GM18873 (cell line): ENCODE data around the gene MAP7D2.

Source experiments
- ATAC-seq: cut with Tn5 transposase; IDR thresholded peaks from one replicate; pipeline ENCODE4 v1.9.1; 2021; ENCODE audit warnings: mild to moderate bottlenecking, moderate library complexity, moderate number of reproducible peaks; ENCODE audit not compliant: unreplicated experiment, low FRiP score

Gene MAP7D2

GRCh38 chrX:20053537-20053936 is 63.2 kb downstream of the MAP7D2 start:
- no peak for ATAC-seq

- no peak for ATAC-seq
These were observed 69.8 kb downstream of the MAP7D2 start for GRCh38 chrX:20046864-20047263.

DNA sequence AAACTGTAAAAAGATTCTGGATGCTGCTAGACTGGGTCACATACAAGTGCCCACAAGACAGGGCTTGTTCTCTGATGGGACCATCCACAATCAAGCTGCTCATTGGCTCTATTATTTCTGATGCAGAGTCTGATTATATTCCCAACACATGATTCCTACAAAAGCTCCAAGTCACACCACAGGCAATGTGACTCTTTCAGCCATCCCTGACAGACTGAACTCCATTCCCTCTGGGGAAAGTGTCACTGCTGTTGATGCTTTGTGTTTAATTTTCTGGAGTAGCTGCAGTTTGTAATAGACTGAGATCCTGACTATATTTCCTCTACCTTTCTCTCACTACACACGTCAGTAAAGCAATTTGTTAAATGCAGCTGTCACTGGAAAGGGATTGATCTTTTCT is 70.5 kb downstream of the MAP7D2 start:
- ATAC-seq = no peak

DNA sequence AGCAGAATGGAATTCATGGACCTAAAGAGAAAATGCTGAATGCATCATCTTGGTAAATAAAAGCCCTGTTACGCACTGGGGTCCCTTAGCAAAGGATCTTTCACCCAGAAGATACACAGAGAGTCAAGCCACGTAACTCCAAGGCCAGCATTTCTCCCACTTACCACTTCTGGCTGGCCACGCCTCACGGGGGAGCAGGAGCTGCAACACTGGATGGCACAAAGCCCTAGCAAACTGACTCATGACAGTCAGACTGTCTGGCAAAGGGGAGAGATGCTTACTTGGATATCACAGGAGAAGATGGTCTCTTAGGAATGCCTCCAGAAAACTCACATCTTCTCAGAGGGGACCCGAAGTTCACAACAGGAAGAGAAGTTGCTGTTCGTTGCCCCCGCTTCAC is 74.5 kb downstream of the MAP7D2 start:
- no peak for ATAC-seq

GRCh38 chrX:20038966-20039365 is 77.7 kb downstream of the MAP7D2 start:
- no peak for ATAC-seq

DNA sequence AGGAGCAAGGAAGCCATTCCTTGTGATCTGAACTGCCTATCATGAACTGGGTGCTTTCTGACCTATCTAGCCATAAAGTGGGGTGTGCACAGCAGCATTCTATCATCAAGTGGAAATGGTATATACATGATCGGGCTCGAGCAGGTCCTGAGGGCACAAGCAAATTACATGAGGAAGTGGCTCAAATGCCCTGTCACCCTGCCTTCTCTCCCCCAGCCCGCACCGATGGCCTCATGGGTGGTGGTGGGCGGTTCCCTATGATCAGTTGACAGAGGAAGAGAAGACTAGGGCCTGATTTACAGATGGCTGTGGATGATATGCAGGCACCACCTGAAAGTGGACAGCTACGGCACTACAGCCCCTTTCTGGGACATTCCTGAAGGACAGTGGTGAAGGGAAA is 79.5 kb downstream of the MAP7D2 start:
- no peak for ATAC-seq

DNA sequence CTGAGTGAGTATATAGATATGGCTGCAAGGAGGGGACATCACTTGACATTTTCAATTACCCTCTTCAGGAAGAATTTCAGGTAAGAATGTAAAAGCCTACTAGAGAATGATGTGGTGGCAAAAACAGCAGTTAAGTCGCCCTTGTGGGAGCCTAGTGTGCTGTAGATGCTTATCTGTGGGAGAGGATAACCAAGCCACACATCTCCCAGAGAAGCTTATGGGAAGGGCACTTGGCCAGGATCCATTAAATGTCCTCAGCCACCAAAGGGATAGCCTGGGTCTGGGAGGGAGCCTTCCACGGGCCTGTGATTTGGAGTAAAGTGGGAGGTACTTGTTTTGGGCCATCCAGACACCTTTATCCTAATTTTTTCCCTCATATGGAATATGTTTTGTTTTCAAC is 84.5 kb downstream of the MAP7D2 start:
- no peak for ATAC-seq

GRCh38 chrX:20029728-20030127 is 87.0 kb downstream of the MAP7D2 start:
- ATAC-seq = no peak

GRCh38 chrX:20028588-20028987 is 88.1 kb downstream of the MAP7D2 start:
- no peak for ATAC-seq

GRCh38 chrX:20026278-20026677 is 90.4 kb downstream of the MAP7D2 start:
- ATAC-seq = no peak

GRCh38 chrX:20019672-20020365 is 96.9 kb downstream of the MAP7D2 start:
- no peak for ATAC-seq

DNA sequence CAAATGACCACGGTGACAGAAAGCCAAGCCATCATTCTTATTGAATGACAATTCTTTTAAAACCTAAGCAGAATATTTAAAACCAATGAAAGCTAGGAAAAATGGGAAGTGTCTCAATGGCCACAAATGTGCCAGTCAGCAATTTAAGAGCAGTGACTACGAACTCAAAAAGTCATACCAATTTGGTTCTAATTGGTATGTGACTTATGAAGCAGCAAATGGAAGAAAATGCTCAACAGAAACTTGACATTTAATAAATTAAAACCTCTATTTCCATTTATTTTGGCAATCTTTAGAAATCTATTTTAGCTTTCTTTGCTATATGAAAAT is 100.1 kb downstream of the MAP7D2 start:
- no peak for ATAC-seq

- no peak for ATAC-seq
These were observed 100.6 kb downstream of the MAP7D2 start for GRCh38 chrX:20015945-20016615.

- no peak for ATAC-seq
These were observed 101.3 kb downstream of the MAP7D2 start for GRCh38 chrX:20015422-20015821.

- ATAC-seq = no peak
These were observed 105.1 kb downstream of the MAP7D2 start for GRCh38 chrX:20011608-20012007.

DNA sequence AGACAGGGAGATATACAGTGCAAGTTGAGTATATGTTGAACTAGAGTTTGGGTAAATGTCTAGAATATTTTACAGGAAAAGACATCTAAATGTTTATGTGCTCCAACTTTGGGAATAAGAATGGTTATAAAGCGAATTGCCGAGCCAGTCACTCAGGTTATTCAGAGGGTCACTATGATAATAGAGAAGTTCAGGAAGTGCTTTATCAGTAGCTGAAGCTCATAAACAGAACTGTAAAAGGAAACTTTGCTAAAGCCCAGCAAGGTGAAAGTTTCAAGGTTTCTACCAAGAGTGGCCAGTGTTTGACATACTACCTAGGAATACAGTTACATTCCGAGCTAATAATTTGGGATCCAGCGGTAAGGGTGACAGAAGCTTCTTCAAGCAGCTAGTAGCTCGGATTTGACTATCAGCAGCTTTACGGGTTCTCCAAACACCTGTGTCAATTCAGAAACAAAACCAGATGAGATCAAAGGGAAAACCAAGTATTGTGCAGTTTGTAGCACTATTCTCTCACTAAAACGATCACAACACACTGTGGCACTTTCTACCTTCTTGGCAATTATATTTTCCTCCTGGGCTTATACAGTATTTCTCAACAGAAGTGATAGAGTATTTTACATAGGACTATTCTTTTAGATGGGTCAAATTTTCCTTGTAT is 108.6 kb downstream of the MAP7D2 start:
- ATAC-seq = no peak

DNA sequence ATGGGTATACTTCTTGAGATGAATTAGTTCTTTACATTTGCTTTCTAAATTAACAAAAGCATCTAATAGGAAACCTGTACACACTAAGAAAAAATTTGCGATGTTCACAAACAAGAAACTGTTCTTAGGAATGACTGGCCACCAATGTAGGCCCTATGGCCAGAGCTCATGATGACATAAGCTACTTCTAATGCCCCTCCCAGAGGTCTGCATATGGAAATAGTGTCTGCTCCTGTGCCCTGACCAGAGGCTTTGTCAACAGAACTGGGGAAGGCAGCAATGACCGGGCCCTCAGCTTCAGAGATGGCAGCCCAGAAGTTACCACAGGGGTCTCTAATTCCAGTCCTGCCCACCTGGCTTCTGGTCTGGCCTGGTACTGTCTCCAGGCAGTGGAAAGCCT is 110.8 kb downstream of the MAP7D2 start:
- no peak for ATAC-seq

- ATAC-seq = no peak
These were observed 115.1 kb downstream of the MAP7D2 start for GRCh38 chrX:20001588-20001987.

DNA sequence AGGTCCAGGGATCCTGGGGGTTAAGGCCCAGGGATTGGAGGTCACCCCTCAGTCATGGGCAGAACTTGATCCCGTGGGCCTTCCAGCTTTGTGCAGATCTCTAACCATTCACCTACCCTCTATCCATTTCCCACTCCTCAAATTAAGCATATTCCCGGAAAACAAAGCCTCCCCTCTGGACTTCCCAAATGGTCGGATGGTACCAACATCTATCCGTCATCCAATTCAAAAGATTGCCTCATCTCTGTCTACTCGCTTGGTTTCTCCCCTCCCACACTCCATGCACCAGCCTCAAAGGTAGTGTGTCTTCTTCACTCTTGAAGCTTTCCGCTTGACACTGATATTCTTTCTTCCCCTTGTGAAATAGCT is 125.4 kb downstream of the MAP7D2 start:
- no peak for ATAC-seq

DNA sequence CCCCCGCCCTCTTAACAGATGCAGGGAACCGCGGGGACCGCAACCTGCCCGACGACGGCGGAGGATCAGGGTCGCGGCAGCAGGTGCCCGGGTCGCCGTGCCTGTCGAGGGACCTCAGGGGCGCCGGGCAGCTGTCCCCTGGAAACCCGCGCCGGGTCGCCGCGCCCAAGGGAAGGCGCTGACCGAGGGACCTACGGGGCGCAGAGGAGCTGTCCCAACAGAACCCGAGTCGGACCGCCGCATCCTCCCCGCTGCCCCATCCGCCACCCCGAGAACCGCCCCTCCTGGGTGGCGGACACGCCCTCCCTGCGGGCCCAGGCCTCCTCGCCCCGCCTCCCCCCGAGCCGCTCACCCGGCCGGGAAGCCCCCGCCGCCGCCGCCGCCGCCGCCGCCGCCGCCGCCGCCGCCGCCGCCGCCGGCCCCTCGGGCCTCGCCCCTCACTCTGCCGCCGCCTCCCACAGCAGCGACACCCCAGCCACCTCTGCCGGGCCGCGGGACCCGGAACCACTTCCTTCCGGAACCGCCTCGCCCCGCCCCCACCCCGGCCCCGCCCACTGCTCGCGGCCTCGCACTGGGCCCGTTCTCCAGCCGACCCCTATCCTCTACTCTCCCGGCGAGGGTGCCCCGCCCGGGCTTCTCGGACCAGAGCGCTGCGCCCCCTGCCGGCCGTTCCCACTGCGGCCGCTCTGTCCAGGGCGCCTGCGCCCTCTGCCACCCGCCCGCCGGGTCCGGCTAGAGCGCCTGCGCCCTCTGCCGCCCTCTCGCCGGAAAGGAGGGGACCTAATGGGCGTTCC is 126.0 kb downstream of the MAP7D2 start, which contains the start of gene BCLAF3:
Gene BCLAF3 (minus strand): TSS at position 506 of the 794 bp plus-strand sequence. CDS start 20,797 bp downstream, outside the sequence.
- ATAC-seq = peak; percentile 86

DNA sequence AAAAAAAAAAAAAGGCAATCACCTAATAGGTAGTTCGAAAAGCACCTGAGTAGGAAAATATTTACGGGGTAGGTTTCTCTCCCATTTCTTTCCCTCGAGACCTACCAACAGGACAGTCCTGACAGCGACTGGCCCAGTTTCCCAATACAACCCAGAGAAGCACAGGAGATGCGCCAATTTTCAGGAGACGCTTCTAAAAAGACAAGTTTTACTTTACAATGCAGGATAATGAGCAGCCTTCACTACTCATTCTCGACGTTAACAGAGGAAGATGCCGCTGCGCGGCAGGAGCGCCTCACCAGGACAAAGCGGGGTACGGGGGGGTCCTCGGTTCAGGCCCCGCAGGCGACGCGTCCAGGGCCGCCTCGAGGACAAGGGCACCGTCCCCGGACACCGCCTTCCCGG is 126.6 kb downstream of the MAP7D2 start:
- ATAC-seq = peak; percentile 6
